Diencephalon (tissue), 1 donor: ENCODE measurements around the gene G6PC1. TPM values are rescaled to one million over a fixed set of nuclear protein-coding genes. Genes with fewer than 3 reads are reported as not detected.

ENCODE experiments used
- small RNA-seq: library from RNA; depleted of rRNA; stranded (forward); fragments of <200 nt; gene quantifications from one replicate; pipeline ENCODE3, GENCODE V24; 2014
- total RNA-seq: library from RNA; depleted of rRNA; stranded (reverse); fragments of >200 nt; gene quantifications from one replicate; pipeline ENCODE4 v1.2.3, GENCODE V29; 2014

Gene G6PC1
- under 0.01 TPM for total RNA-seq

GRCh38 chr17:42900460-42901331, at the start of gene G6PC1:
Gene G6PC1, plus strand, starts transcription at chr17:42900799. Its CDS starts 78 bp downstream, at chr17:42900877.

GRCh38 chr17:42850954-42851353, 49.6 kb upstream of the G6PC1 start, which contains the start of gene AOC3:
Gene AOC3, plus strand, starts transcription at chr17:42851199. Its CDS starts 145 bp downstream, at chr17:42851344.

Small RNAs within 50 kb of the gene (small RNA-seq; reads per million reads assigned to genes)
- gene RF00561 (not detected), gene RNU6-287P (not detected)

Other genes with a start within 250 kb of the G6PC1 start
- gene TUBG2, start 241.5 kb upstream of the G6PC1 start, total RNA-seq, result 16.6 TPM
- gene PLEKHH3, start 223.8 kb upstream of the G6PC1 start, total RNA-seq, result 3.7 TPM
- 2.1 TPM for gene CCR10, start 219.0 kb upstream of the G6PC1 start, total RNA-seq
- 31.6 TPM for gene CNTNAP1, start 218.3 kb upstream of the G6PC1 start, total RNA-seq
- 35.5 TPM for gene EZH1, start 155.8 kb upstream of the G6PC1 start, total RNA-seq
- 16.6 TPM for gene RAMP2, start 139.6 kb upstream of the G6PC1 start, total RNA-seq
- 39.2 TPM for gene VPS25, start 127.3 kb upstream of the G6PC1 start, total RNA-seq
- gene WNK4, start 120.2 kb upstream of the G6PC1 start, total RNA-seq, result 0.69 TPM
- gene COA3, start 102.1 kb upstream of the G6PC1 start, total RNA-seq, result 99.9 TPM
- gene CNTD1, start 101.9 kb upstream of the G6PC1 start, total RNA-seq, result 0.92 TPM
- 73.1 TPM for gene BECN1, start 76.5 kb upstream of the G6PC1 start, total RNA-seq
- 55.1 TPM for gene PSME3, start 67.4 kb upstream of the G6PC1 start, total RNA-seq
- gene AOC2, start 56.2 kb upstream of the G6PC1 start, total RNA-seq, result 1.2 TPM
- gene AOC3, start 49.6 kb upstream of the G6PC1 start, total RNA-seq, result 0.46 TPM
- 29.1 TPM for gene AARSD1, start 63.7 kb downstream of the G6PC1 start, total RNA-seq
- 3.7 TPM for gene PTGES3L, start 79.3 kb downstream of the G6PC1 start, total RNA-seq
- gene RUNDC1, start 79.8 kb downstream of the G6PC1 start, total RNA-seq, result 21.2 TPM
- 935 TPM for gene RPL27, start 97.6 kb downstream of the G6PC1 start, total RNA-seq
- gene IFI35, start 106.0 kb downstream of the G6PC1 start, total RNA-seq, result 4.8 TPM
- 172 TPM for gene VAT1, start 121.6 kb downstream of the G6PC1 start, total RNA-seq
- gene RND2, start 124.4 kb downstream of the G6PC1 start, total RNA-seq, result 28.4 TPM
- gene BRCA1, start 224.6 kb downstream of the G6PC1 start, total RNA-seq, result 15.2 TPM